H9 (cell line): Measurements from ENCODE around the gene DDO. TPM values are rescaled to one million over a fixed set of nuclear protein-coding genes. Genes with fewer than 3 reads are reported as not detected.

Source experiments
- DNase-seq: peaks from one replicate; pipeline ENCODE4 v3.0.0-alpha.2; 2017
- H2AFZ ChIP-seq: one replicate; pipeline ENCODE4 v1.6.1; 2013; ENCODE audit warnings: mild to moderate bottlenecking, low read length, control low read depth, moderate library complexity
- H2AK5ac ChIP-seq: 2 replicates; pipeline ENCODE4 v1.6.1; 2013; ENCODE audit warnings: low read length, control low read depth, mixed read lengths; ENCODE audit not compliant: insufficient read length
- H2BK120ac ChIP-seq: one replicate; pipeline ENCODE4 v1.6.1; 2013; ENCODE audit warnings: low read depth, mild to moderate bottlenecking, low read length, control low read depth, inconsistent platforms; ENCODE audit not compliant: poor library complexity, severe bottlenecking
- H2BK12ac ChIP-seq: 2 replicates; pipeline ENCODE4 v1.6.1; 2013; ENCODE audit warnings: low read length, control low read depth, mixed read lengths, low read depth; ENCODE audit not compliant: insufficient read length
- H2BK15ac ChIP-seq: 2 replicates; pipeline ENCODE4 v1.6.1; 2013; ENCODE audit warnings: low read depth, low read length, control low read depth
- H2BK20ac ChIP-seq: one replicate; pipeline ENCODE4 v1.6.1; 2013; ENCODE audit warnings: low read depth, mild to moderate bottlenecking, low read length, control low read depth, inconsistent platforms; ENCODE audit not compliant: poor library complexity, severe bottlenecking
- H2BK5ac ChIP-seq: 2 replicates; pipeline ENCODE4 v1.6.1; 2013; ENCODE audit warnings: low read length, control low read depth, mixed read lengths; ENCODE audit not compliant: insufficient read length
- H3K14ac ChIP-seq: 2 replicates; pipeline ENCODE4 v1.6.1; 2013; ENCODE audit warnings: low read length, control low read depth; ENCODE audit not compliant: insufficient read depth
- H3K18ac ChIP-seq: 2 replicates; pipeline ENCODE4 v1.6.1; 2013; ENCODE audit warnings: low read depth, mild to moderate bottlenecking, mixed read lengths, low read length, control low read depth; ENCODE audit not compliant: insufficient read length
- H3K23ac ChIP-seq: 2 replicates; pipeline ENCODE4 v1.6.1; 2013; ENCODE audit warnings: low read length, control low read depth, mixed read lengths, low read depth; ENCODE audit not compliant: insufficient read length
- H3K23me2 ChIP-seq: 2 replicates; pipeline ENCODE4 v1.6.1; 2013; ENCODE audit warnings: low read depth, mild to moderate bottlenecking, mixed read lengths, low read length, control low read depth; ENCODE audit not compliant: insufficient read length, poor library complexity, severe bottlenecking
- H3K27ac ChIP-seq: 2 replicates; pipeline ENCODE4 v1.5.1; 2013; ENCODE audit warnings: low read length, control low read depth, mixed read lengths, low read depth; ENCODE audit not compliant: insufficient read length
- H3K27me3 ChIP-seq: 2 replicates; pipeline ENCODE4 v1.6.1; 2013; ENCODE audit warnings: low read length, control low read depth, inconsistent platforms; ENCODE audit not compliant: insufficient read depth
- H3K4ac ChIP-seq: 2 replicates; pipeline ENCODE4 v1.6.1; 2013; ENCODE audit warnings: low read depth, mild to moderate bottlenecking, control low read depth, inconsistent platforms, low read length, moderate library complexity
- H3K4me1 ChIP-seq: 2 replicates; pipeline ENCODE4 v1.6.1; 2013; ENCODE audit warnings: low read length, control low read depth, inconsistent platforms; ENCODE audit not compliant: insufficient read depth
- H3K4me2 ChIP-seq: 2 replicates; pipeline ENCODE4 v1.6.1; 2013; ENCODE audit warnings: low read length, control low read depth, mixed read lengths; ENCODE audit not compliant: insufficient read length, insufficient read depth
- H3K56ac ChIP-seq: 2 replicates; pipeline ENCODE4 v1.6.1; 2013; ENCODE audit warnings: low read depth, mild to moderate bottlenecking, mixed read lengths, low read length, control low read depth; ENCODE audit not compliant: insufficient read length
- H3K79me1 ChIP-seq: 2 replicates; pipeline ENCODE4 v1.6.1; 2013; ENCODE audit warnings: low read depth, mild to moderate bottlenecking, moderate library complexity, low read length, control low read depth, inconsistent platforms; ENCODE audit not compliant: insufficient read depth, poor library complexity, severe bottlenecking
- H3K79me2 ChIP-seq: 2 replicates; pipeline ENCODE4 v1.6.1; 2013; ENCODE audit warnings: low read length, control low read depth, inconsistent platforms; ENCODE audit not compliant: insufficient read depth
- H3K9ac ChIP-seq: 2 replicates; pipeline ENCODE4 v1.6.1; 2013; ENCODE audit warnings: low read length, control low read depth, mixed read lengths; ENCODE audit not compliant: insufficient read length; ENCODE audit errors: extremely low read depth
- H3K9me3 ChIP-seq: one replicate; pipeline ENCODE4 v1.6.1; 2013; ENCODE audit warnings: low read depth, low read length, inconsistent platforms; ENCODE audit not compliant: control insufficient read depth
- H3T11ph ChIP-seq: one replicate; pipeline ENCODE4 v1.6.1; 2013; ENCODE audit warnings: mild to moderate bottlenecking, low read length, control low read depth, inconsistent platforms
- H4K20me1 ChIP-seq: one replicate; pipeline ENCODE4 v1.6.1; 2013; ENCODE audit not compliant: control insufficient read depth, insufficient read length, insufficient read depth
- H4K5ac ChIP-seq: 2 replicates; pipeline ENCODE4 v1.6.1; 2013; ENCODE audit warnings: low read depth, mild to moderate bottlenecking, mixed read lengths, low read length, control low read depth; ENCODE audit not compliant: insufficient read length
- H4K8ac ChIP-seq: replicated peaks from 2 replicates; pipeline ENCODE4 v1.6.1; 2013; ENCODE audit warnings: low read length, control low read depth, mixed read lengths, low read depth; ENCODE audit not compliant: insufficient read length
- H4K91ac ChIP-seq: 2 replicates; pipeline ENCODE4 v1.6.1; 2013; ENCODE audit warnings: low read depth, mild to moderate bottlenecking, moderate library complexity, mixed read lengths, low read length, control low read depth; ENCODE audit not compliant: insufficient read length
- H3K27ac Mint-ChIP-seq, 3 experiments: 2 replicates in 2 of 3; 3 replicates in 1 of 3; pipeline ENCODE4 v1.8.0; 2020 to 2021; ENCODE audit warnings: mixed read lengths in 3 of 3, mild to moderate bottlenecking in 1 of 3, moderate library complexity in 1 of 3
- H3K27me3 Mint-ChIP-seq: 2 replicates; pipeline ENCODE4 v1.8.0; 2021; ENCODE audit warnings: low read depth, mild to moderate bottlenecking, moderate library complexity, mixed read lengths
- H3K36me3 Mint-ChIP-seq, 3 experiments: 2 replicates in 2 of 3; 3 replicates in 1 of 3; pipeline ENCODE4 v1.8.0; 2020 to 2021; ENCODE audit warnings: low read depth in 3 of 3, mixed read lengths in 3 of 3; ENCODE audit not compliant: insufficient read depth in 1 of 3
- H3K4me1 Mint-ChIP-seq, 2 experiments: 2 replicates each; pipeline ENCODE4 v1.8.0; 2020; ENCODE audit warnings: mixed read lengths in 2 of 2
- H3K4me3 Mint-ChIP-seq, 2 experiments: 2 replicates in 1 of 2; 3 replicates in 1 of 2; pipeline ENCODE4 v1.8.0; 2020 to 2021; ENCODE audit warnings: mild to moderate bottlenecking in 2 of 2, mixed read lengths in 2 of 2, moderate library complexity in 1 of 2
- H3K9me3 Mint-ChIP-seq, 2 experiments: 2 replicates in 1 of 2; 3 replicates in 1 of 2; pipeline ENCODE4 v1.8.0; 2020; ENCODE audit warnings: mild to moderate bottlenecking in 2 of 2, mixed read lengths in 2 of 2, moderate library complexity in 1 of 2
- CTCF ChIP-seq: fragments of 200-600 bp; sonication (generic); conservative IDR thresholded peaks from 3 replicates; pipeline ENCODE4 v1.8.0; 2021; ENCODE audit warnings: antibody characterized with exemption, mild to moderate bottlenecking
- WGBS: extraction: QIAGEN DNeasy Blood & Tissue Kit; methylation state at CpG from one replicate; pipeline ENCODE4 v1.1.7; 2013; ENCODE audit warnings: missing lambda C conversion rate, low lambda C conversion rate, mixed read lengths; ENCODE audit not compliant: insufficient read length; ENCODE audit errors: extremely low coverage; 5-methylcytosine and 5-hydroxymethylcytosine counted together
- total RNA-seq: library from RNA; stranded (reverse); gene quantifications from 2 replicates; pipeline ENCODE4 v1.2.1, GENCODE V29; 2021

Gene DDO
- total RNA-seq, 1 experiment from 2014 or later = not detected

- DNase-seq = no peak
- Histone ChIP-seq H3K27me3 (no peaks in the 10 kb centered on the region), H3K4me1 (no peaks in the 10 kb centered on the region), H2AFZ (no peak overlapping the region), H3T11ph (no peak overlapping the region), H3K4ac (no peak overlapping the region), H3K79me2 (no peaks in the 10 kb centered on the region), H2BK15ac (no peak overlapping the region), H3K9ac (no peak overlapping the region), H3K27ac (no peak overlapping the region), H4K91ac (no peak overlapping the region), H4K20me1 (no peaks in the 10 kb centered on the region), H2BK5ac (no peak overlapping the region), H3K18ac (no peak overlapping the region), H2BK12ac (no peak overlapping the region), H2BK120ac (no peak overlapping the region), H3K56ac (no peak overlapping the region), H2AK5ac (no peak overlapping the region), H3K23ac (no peak overlapping the region), H3K14ac (no peak overlapping the region), H3K79me1 (no peaks in the 10 kb centered on the region), H3K9me3 (no peaks in the 10 kb centered on the region), H3K23me2 (no peaks in the 10 kb centered on the region), H3K4me2 (no peak overlapping the region), H4K5ac (no peak overlapping the region), H2BK20ac (no peak overlapping the region), H4K8ac (no peak overlapping the region)
- Mint-ChIP-seq H3K27me3 (no peaks in the 10 kb centered on the region), H3K27ac (no peak overlapping the region), H3K4me1 (peaks cover 0 to 2% of the 10 kb centered on the region in 2 experiments; a peak in 1 of 4 replicates), H3K4me3 (no peak overlapping the region), H3K36me3 (no peaks in the 10 kb centered on the region), H3K9me3 (no peaks in the 10 kb centered on the region)
- TF ChIP-seq CTCF = no peak
- WGBS = no CpG with 5 or more reads among the region's 18 CpGs
Observed at GRCh38 chr6:110400208-110400607, 15.2 kb downstream of the DDO start.
